Hypothalamus (tissue), 51 donors: Measurements from ENCODE around the gene PSTPIP1.

Experiments
- DNase-seq, 51 donors: peaks; one replicate each; lab custom pipeline; 2025; lab: John Stamatoyannopoulos, UW

The PSTPIP1 gene

GRCh38 chr15:77038312-77039216 lies 43.6 kb downstream of the PSTPIP1 start:
- no peak for DNase-seq

- DNase-seq: no peak
These were observed 44.2 kb downstream of the PSTPIP1 start for GRCh38 chr15:77039217-77039533.

GRCh38 chr15:77039848-77040247 lies 44.9 kb downstream of the PSTPIP1 start:
- DNase-seq: no peak

- DNase-seq: no peak
These were observed 45.7 kb downstream of the PSTPIP1 start for GRCh38 chr15:77040673-77041072.

GRCh38 chr15:77042245-77042919 lies 47.5 kb downstream of the PSTPIP1 start:
- DNase-seq: no peak

GRCh38 chr15:77042955-77043920 lies 48.3 kb downstream of the PSTPIP1 start:
- DNase-seq: no peak

- peak in 11 of 51 donors; percentile 19 to 65 (median 39) for DNase-seq
These were observed 49.5 kb downstream of the PSTPIP1 start for GRCh38 chr15:77044228-77045042.

GRCh38 chr15:77045985-77046384 lies 51.1 kb downstream of the PSTPIP1 start:
- no peak for DNase-seq

GRCh38 chr15:77046704-77047412 lies 51.9 kb downstream of the PSTPIP1 start:
- no peak for DNase-seq

- no peak for DNase-seq
These were observed 53.4 kb downstream of the PSTPIP1 start for GRCh38 chr15:77048135-77048876.

- DNase-seq: no peak
These were observed 57.6 kb downstream of the PSTPIP1 start for GRCh38 chr15:77052556-77052955.

GRCh38 chr15:77053709-77054108 lies 58.8 kb downstream of the PSTPIP1 start:
- no peak for DNase-seq

GRCh38 chr15:77057072-77057471 lies 62.1 kb downstream of the PSTPIP1 start:
- DNase-seq: no peak

GRCh38 chr15:77057685-77058084 lies 62.8 kb downstream of the PSTPIP1 start:
- no peak for DNase-seq

GRCh38 chr15:77058468-77058867 lies 63.5 kb downstream of the PSTPIP1 start:
- DNase-seq: no peak

GRCh38 chr15:77059786-77060361 lies 64.9 kb downstream of the PSTPIP1 start:
- DNase-seq: peak in 1 of 51 donors; percentile 5

- DNase-seq: peak in 4 of 51 donors; percentile 13 to 44 (median 26)
These were observed 65.6 kb downstream of the PSTPIP1 start for GRCh38 chr15:77060546-77060945.

- no peak for DNase-seq
These were observed 68.3 kb downstream of the PSTPIP1 start for GRCh38 chr15:77063249-77063648.
